Raji (cell line): Measurements from ENCODE around the gene IGFBP5.

ENCODE experiments used
- POLR2A ChIP-seq: IDR thresholded peaks from 2 replicates; pipeline ENCODE4 v1.6.1; 2011; ENCODE audit warnings: low read depth, low read length, control low read depth; ENCODE audit not compliant: insufficient read depth

The IGFBP5 gene

GRCh38 chr2:216634370-216635148 lies 60.8 kb downstream of the IGFBP5 start:
- TF ChIP-seq POLR2A: no peak

GRCh38 chr2:216633616-216634369 lies 61.6 kb downstream of the IGFBP5 start:
- no peak for TF ChIP-seq POLR2A

GRCh38 chr2:216632952-216633615 lies 62.3 kb downstream of the IGFBP5 start, which contains the start of gene IGFBP2:
Gene IGFBP2 (plus strand): TSS chr2:216633420. CDS start chr2:216633524, 104 bp downstream.
- TF ChIP-seq POLR2A: no peak

GRCh38 chr2:216632346-216632951 lies 62.9 kb downstream of the IGFBP5 start:
- no peak for TF ChIP-seq POLR2A

GRCh38 chr2:216629784-216630183 lies 65.6 kb downstream of the IGFBP5 start:
- TF ChIP-seq POLR2A: no peak

- TF ChIP-seq POLR2A: no peak
Measured at GRCh38 chr2:216626875-216627245, 68.5 kb downstream of the IGFBP5 start.

GRCh38 chr2:216626168-216626874 lies 69.0 kb downstream of the IGFBP5 start:
- TF ChIP-seq POLR2A: no peak

- no peak for TF ChIP-seq POLR2A
Measured at GRCh38 chr2:216624251-216624650, 71.1 kb downstream of the IGFBP5 start.

- no peak for TF ChIP-seq POLR2A
Measured at GRCh38 chr2:216622526-216622925, 72.8 kb downstream of the IGFBP5 start.
